Measurements from ENCODE around the gene PITPNC1.
"Not testable (repeated sequence)": the region's sequence is repeated elsewhere in the genome, so short reads cannot be mapped to it uniquely, and the experiment has no call there.

The PITPNC1 gene

DNA sequence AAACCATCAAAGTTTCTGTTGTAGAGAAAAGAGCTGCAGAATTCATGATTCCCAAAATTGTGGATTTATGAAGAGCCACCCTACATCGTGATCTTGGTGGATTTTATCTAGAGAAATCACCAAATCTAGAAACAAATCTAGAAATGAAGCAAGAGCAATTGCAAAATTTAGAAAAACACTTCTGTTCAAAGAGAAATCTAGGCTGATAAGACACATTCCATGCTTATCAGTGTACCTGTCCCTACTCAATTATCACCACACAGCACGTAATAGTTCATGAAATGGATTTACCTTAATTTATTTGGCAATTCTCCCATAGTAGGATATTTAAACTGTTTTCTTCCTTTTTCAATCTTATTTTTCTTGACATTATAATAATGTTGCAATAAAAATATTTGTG lies 246.7 kb downstream of the PITPNC1 start:
- H3K4me3 ChIP-seq (replicated peaks in 1 of 2; ENCODE audit: low read depth in 2 of 2, low read length in 2 of 2): no peak overlapping the region
- TF ChIP-seq, protein P1, sequence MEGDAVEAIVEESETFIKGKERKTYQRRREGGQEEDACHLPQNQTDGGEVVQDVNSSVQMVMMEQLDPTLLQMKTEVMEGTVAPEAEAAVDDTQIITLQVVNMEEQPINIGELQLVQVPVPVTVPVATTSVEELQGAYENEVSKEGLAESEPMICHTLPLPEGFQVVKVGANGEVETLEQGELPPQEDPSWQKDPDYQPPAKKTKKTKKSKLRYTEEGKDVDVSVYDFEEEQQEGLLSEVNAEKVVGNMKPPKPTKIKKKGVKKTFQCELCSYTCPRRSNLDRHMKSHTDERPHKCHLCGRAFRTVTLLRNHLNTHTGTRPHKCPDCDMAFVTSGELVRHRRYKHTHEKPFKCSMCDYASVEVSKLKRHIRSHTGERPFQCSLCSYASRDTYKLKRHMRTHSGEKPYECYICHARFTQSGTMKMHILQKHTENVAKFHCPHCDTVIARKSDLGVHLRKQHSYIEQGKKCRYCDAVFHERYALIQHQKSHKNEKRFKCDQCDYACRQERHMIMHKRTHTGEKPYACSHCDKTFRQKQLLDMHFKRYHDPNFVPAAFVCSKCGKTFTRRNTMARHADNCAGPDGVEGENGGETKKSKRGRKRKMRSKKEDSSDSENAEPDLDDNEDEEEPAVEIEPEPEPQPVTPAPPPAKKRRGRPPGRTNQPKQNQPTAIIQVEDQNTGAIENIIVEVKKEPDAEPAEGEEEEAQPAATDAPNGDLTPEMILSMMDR (IDR thresholded peaks at IDR 0.05; ENCODE audit: low read depth, low read length): no peak
- DNase-seq (ENCODE audit: low read depth in 2 of 2): no peak

DNA sequence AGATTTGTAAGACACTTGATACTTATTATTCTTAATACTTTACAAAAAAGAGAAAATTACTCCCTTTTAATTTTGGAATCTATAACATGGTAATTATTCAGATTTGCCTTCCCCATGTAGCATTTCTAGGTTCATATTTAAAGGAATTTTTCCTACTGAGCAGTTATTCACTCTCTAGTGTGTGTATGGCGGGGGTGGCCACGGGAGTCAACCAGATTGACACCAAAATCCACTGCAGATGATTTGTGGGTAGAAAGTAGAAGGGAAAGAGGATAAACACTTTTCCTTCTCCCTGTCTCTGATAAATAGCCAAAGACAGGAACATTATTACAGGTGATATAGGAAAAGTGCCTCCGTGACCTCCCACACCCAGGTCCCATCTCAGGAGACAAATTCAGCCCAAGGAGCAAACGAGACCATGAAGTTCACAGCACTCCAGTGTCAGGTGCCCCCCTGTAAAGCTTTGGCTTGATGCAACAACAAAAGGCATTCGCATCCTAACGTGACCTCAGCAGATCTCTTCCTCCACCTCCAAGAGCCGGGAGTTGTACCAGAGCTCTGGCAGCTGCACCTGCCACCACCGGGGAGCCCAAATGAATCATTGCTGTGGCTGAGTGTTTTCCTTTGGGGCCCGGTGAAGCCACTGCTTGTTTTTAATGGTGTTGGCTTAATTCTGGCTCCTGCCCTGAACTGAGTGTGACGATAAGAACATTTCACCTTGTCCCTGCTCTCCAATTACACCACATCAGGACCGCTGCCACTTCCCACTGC lies 248.0 kb downstream of the PITPNC1 start:
- no peak for DNase-seq (ENCODE audit: low read depth in 2 of 2)
- no peak overlapping the region for H3K4me3 ChIP-seq (replicated peaks in 1 of 2; ENCODE audit: low read depth in 2 of 2, low read length in 2 of 2)
- TF ChIP-seq, protein P1 (IDR thresholded peaks at IDR 0.05; ENCODE audit: low read depth, low read length): no peak

DNA sequence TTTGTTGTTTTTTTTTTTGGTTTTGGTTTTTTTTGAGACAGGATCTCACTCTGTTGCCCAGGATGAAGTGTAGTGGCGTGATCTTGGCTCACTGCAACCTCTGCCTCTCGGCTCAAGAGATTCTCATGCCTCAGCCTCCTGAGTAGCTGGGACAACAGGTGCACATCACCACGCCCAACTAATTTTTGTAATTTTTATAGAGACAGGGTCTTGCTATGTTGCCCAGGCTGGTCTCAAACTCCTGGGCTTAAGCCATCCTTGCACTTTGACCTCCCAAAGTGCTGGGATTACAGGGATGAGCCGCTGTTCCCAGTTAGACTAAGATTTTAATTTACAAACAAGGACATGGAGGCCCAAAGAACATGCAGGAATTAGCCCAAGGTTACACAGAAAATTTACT lies 248.9 kb downstream of the PITPNC1 start:
- no peak overlapping the region for H3K4me3 ChIP-seq (replicated peaks in 1 of 2; ENCODE audit: low read depth in 2 of 2, low read length in 2 of 2)
- TF ChIP-seq, protein P1 (IDR thresholded peaks at IDR 0.05; ENCODE audit: low read depth, low read length): no peak
- no peak for DNase-seq (ENCODE audit: low read depth in 2 of 2)

DNA sequence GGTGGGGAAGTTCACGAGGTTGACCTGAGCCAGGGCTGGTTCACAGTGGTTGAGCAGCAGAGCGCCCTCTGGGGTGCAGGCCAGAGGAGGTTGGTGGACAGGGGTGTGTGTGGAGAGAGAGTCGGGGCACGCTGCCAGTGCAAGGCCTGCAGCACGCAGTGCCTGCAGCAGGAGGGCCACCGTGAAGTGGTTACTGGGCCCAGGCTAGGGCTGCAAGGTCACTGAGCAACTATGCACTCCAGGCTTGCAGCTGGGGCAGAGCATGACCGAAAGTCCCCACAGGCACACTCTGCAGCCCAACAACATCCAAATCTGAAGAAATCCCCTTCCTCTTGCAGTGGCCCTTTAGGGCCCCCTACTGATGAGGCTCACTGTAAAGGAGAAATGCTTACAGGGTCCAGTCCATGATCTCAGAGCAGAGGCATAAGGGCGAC lies 251.5 kb downstream of the PITPNC1 start:
- DNase-seq (ENCODE audit: low read depth in 2 of 2): no peak
- no peak overlapping the region for H3K4me3 ChIP-seq (replicated peaks in 1 of 2; ENCODE audit: low read depth in 2 of 2, low read length in 2 of 2)
- TF ChIP-seq, protein P1 (IDR thresholded peaks at IDR 0.05; ENCODE audit: low read depth, low read length): no peak

DNA sequence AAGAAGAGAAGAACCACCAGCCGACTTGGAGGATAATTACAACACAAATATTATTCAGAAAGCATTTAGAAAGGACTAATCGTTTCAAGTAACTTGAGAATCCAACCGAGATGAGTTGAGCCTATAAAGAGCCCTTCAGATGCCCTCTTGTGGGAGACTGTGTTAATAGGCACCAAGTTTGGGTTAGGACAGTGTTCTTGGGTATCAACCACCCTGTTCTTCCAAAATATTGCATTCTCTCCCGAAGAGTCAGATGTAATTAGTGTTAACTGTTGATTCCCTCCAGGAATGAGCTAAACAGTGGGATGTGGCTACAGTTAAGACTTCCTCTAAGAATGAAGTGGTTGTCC lies 252.9 kb downstream of the PITPNC1 start:
- TF ChIP-seq, protein P1 (IDR thresholded peaks at IDR 0.05; ENCODE audit: low read depth, low read length): peak; percentile 64
- H3K4me3 ChIP-seq (replicated peaks in 1 of 2; ENCODE audit: low read depth in 2 of 2, low read length in 2 of 2): no peak overlapping the region
- peak; percentile 83 for DNase-seq (ENCODE audit: low read depth in 2 of 2)

DNA sequence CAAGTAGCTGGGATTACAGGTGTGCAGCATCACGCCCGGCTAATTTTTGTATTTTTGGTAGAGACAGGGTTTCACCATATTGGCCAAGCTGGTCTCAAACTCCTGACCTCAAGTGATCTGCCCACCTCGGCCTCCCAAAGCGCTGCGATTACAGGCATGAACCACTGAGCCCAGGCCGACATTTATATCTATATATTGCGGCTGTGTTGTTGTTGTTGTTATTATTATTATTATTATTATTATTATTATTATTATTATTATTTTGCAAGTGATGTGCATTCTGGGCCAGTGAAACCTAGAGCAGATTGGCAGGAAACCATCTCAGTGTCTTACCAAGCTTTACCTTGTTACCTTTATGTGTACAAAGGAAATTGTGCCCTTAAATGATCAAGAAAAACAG lies 253.8 kb downstream of the PITPNC1 start:
- not testable (repeated sequence) for H3K4me3 ChIP-seq (replicated peaks in 1 of 2; ENCODE audit: low read depth in 2 of 2, low read length in 2 of 2)

DNA sequence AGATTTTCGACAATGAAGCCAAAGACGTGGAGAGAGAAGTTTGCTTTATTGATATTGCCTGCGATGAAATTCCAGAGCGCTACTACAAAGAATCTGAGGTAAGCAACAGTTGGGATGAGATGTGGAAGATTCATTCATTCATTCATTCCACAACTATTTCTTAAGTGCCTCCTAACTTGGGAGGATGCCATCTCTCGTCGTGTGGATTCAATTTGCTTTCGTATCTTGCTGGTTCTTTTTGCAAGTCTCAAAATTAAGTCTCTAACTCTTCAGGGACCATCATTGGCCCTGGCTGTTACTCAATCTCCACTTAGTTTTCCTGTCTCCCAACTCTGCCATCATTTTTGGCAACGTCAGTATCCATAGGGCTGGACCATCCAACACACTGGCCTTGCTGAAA lies 255.1 kb downstream of the PITPNC1 start:
- H3K4me3 ChIP-seq (replicated peaks in 1 of 2; ENCODE audit: low read depth in 2 of 2, low read length in 2 of 2): no peak overlapping the region
- DNase-seq (ENCODE audit: low read depth in 2 of 2): no peak
- TF ChIP-seq, protein P1 (IDR thresholded peaks at IDR 0.05; ENCODE audit: low read depth, low read length): no peak

More for the DNA sequence above, 253.8 kb downstream of the PITPNC1 start:
- not testable (repeated sequence) for DNase-seq (ENCODE audit: low read depth in 2 of 2)

Data from cardiac fibroblast (primary cell).